ENCODE results near the gene PABPN1L. TPM values are rescaled to one million over a fixed set of nuclear protein-coding genes. Genes with fewer than 3 reads are reported as not detected.
A peak's percentile ranks its signal among the peaks of the same experiment; 100 is the strongest.

Gene PABPN1L
- total RNA-seq, 1 experiment from 2014 or later, result not detected

- ChIA-PET POLR2A (no interaction called here), CTCF (interaction anchor here (0.8 to 1.4 kb wide), 4 partner anchors 18 to 376 kb away, joined by 3 to 7 read pairs (median 4); no protein-coding TSS in a partner anchor)
- H3K36me3 ChIP-seq (ENCODE audit: control insufficient read depth, insufficient read depth, low read length), result peaks cover 4% of the 10 kb centered on the region
- Mint-ChIP-seq H3K36me3 (ENCODE audit: insufficient read depth, unreplicated experiment) (peaks cover 19% of the 10 kb centered on the region), H3K4me1 (ENCODE audit: low read depth, unreplicated experiment) (no peaks in the 10 kb centered on the region), H3K9me3 (ENCODE audit: unreplicated experiment) (no peaks in the 10 kb centered on the region), H3K4me3 (ENCODE audit: unreplicated experiment) (no peak overlapping the region), H3K27me3 (ENCODE audit: insufficient read depth, unreplicated experiment) (no peaks in the 10 kb centered on the region), H3K27ac (ENCODE audit: unreplicated experiment) (no peak overlapping the region)
- no peaks in the 10 kb centered on the region for H3K27me3 ChIP-seq (replicated peaks; ENCODE audit: control insufficient read depth, insufficient read depth, low read length)
- no TSS peak for BruUV-seq (replicated peaks)
- no peak for TF ChIP-seq CTCF (IDR thresholded peaks at IDR 0.05; ENCODE audit: insufficient read depth in 1 of 2, low read depth in 1 of 2, low read length in 1 of 2, severe bottlenecking in 1 of 2, unreplicated experiment in 1 of 2)
- intact Hi-C loops (cut with micrococcal nuclease; ENCODE audit: unreplicated experiment), result no loop called here
- no peaks in the 10 kb centered on the region for H3K4me1 ChIP-seq
- no peaks in the 10 kb centered on the region for H3K9me3 ChIP-seq
- H3K4me3 ChIP-seq (ENCODE audit: low read depth, low read length), result no peak overlapping the region
- no peak for DNase-seq
Measured at GRCh38 chr16:88839745-88840599, 26.5 kb downstream of the PABPN1L start.

GRCh38 chr16:88839026-88839529 lies 27.4 kb downstream of the PABPN1L start:
- Histone ChIP-seq H3K27me3 (replicated peaks; ENCODE audit: control insufficient read depth, insufficient read depth, low read length) (no peaks in the 10 kb centered on the region), H3K4me3 (ENCODE audit: low read depth, low read length) (no peak overlapping the region), H3K4me1 (no peaks in the 10 kb centered on the region), H3K36me3 (ENCODE audit: control insufficient read depth, insufficient read depth, low read length) (peaks cover 4% of the 10 kb centered on the region), H3K9me3 (no peaks in the 10 kb centered on the region)
- TF ChIP-seq CTCF (IDR thresholded peaks at IDR 0.05; ENCODE audit: insufficient read depth in 1 of 2, low read depth in 1 of 2, low read length in 1 of 2, severe bottlenecking in 1 of 2, unreplicated experiment in 1 of 2), result peak; percentile 33 to 34
- DNase-seq, result peak in 1 of 2 experiments; percentile 39
- CTCF ChIA-PET, result interaction anchor here (0.8 to 1.4 kb wide), 3 partner anchors 19 to 377 kb away, joined by 4 to 7 read pairs (median 4); no protein-coding TSS in a partner anchor
- BruUV-seq (replicated peaks), result no TSS peak
- POLR2A ChIA-PET, result interaction anchor here (0.6 kb wide), 1 partner anchor 94 kb away, joined by 6 read pairs; no protein-coding TSS in a partner anchor
- Mint-ChIP-seq H3K36me3 (ENCODE audit: insufficient read depth, unreplicated experiment) (peaks cover 19% of the 10 kb centered on the region), H3K4me3 (ENCODE audit: unreplicated experiment) (no peak overlapping the region), H3K4me1 (ENCODE audit: low read depth, unreplicated experiment) (no peaks in the 10 kb centered on the region), H3K27ac (ENCODE audit: unreplicated experiment) (no peak overlapping the region), H3K27me3 (ENCODE audit: insufficient read depth, unreplicated experiment) (no peaks in the 10 kb centered on the region), H3K9me3 (ENCODE audit: unreplicated experiment) (no peaks in the 10 kb centered on the region)
- intact Hi-C loops (cut with micrococcal nuclease; ENCODE audit: unreplicated experiment), result no loop called here

GRCh38 chr16:88838566-88838965 lies 27.9 kb downstream of the PABPN1L start:
- no peak for TF ChIP-seq CTCF (IDR thresholded peaks at IDR 0.05; ENCODE audit: insufficient read depth in 1 of 2, low read depth in 1 of 2, low read length in 1 of 2, severe bottlenecking in 1 of 2, unreplicated experiment in 1 of 2)
- H3K36me3 Mint-ChIP-seq (ENCODE audit: insufficient read depth, unreplicated experiment), result peaks cover 19% of the 10 kb centered on the region
- POLR2A ChIA-PET, result interaction anchor here (0.6 kb wide), 1 partner anchor 94 kb away, joined by 6 read pairs; no protein-coding TSS in a partner anchor
- CTCF ChIA-PET, result interaction anchor here (1.4 kb wide), 1 partner anchor 19 kb away, joined by 4 read pairs; no protein-coding TSS in a partner anchor
- H3K4me3 Mint-ChIP-seq (ENCODE audit: unreplicated experiment), result no peak overlapping the region
- H3K9me3 Mint-ChIP-seq (ENCODE audit: unreplicated experiment), result no peaks in the 10 kb centered on the region
- no peak overlapping the region for H3K4me3 ChIP-seq (ENCODE audit: low read depth, low read length)
- H3K27me3 ChIP-seq (replicated peaks; ENCODE audit: control insufficient read depth, insufficient read depth, low read length), result no peaks in the 10 kb centered on the region
- peaks cover 4% of the 10 kb centered on the region for H3K36me3 ChIP-seq (ENCODE audit: control insufficient read depth, insufficient read depth, low read length)
- H3K27me3 Mint-ChIP-seq (ENCODE audit: insufficient read depth, unreplicated experiment), result no peaks in the 10 kb centered on the region
- intact Hi-C loops (cut with micrococcal nuclease; ENCODE audit: unreplicated experiment), result no loop called here
- H3K4me1 Mint-ChIP-seq (ENCODE audit: low read depth, unreplicated experiment), result no peaks in the 10 kb centered on the region
- BruUV-seq (replicated peaks), result no TSS peak
- no peaks in the 10 kb centered on the region for H3K4me1 ChIP-seq
- no peaks in the 10 kb centered on the region for H3K9me3 ChIP-seq
- no peak for DNase-seq
- H3K27ac Mint-ChIP-seq (ENCODE audit: unreplicated experiment), result no peak overlapping the region
